ENCODE results near the gene LENG8. TPM values are rescaled to one million over a fixed set of nuclear protein-coding genes. Genes with fewer than 3 reads are reported as not detected.
A peak's percentile ranks its signal among the peaks of the same experiment; 100 is the strongest.

The LENG8 gene
- total RNA-seq, 2 donors from 2014 or later: 139 to 171 TPM

DNA sequence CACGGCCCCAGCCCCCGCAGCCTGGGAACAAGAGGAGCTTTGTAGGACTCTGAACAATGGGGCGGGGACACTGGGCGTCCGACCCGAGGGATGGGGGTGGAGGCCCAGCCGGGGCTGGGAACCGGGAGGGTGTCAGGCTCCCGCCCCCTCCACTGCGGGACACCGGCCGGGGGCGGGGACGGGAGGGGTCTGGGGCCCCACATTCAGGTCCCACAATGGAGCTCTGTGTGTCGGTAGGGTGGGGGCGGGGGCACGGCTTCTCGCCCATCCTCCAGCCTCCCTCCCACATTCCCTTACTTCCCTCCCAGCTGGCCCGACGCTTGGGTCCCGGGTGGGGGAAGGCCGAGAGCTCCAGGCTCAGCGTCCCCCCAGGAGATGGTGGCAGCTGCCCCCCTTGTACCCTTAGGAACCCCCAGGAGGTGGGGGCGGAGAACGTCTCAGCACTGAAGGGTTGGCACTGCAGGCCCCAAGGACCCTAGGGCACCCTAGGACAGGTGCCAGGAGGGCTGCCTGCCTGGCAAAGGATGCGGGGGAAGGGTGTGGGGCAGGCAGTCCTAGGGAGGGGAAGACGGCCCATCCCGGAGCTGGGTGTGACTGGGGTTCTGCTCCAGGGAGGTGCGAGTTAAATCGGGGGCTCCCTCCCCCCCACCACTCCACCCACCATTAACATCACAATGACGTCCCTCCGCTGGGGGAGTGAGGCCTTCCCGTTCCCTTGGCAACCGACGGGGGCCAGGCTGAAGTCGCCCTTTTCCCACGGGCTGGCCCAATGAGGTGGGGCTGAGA, 28.4 kb upstream of the LENG8 start:
- no peak overlapping the region for H3K27ac Mint-ChIP-seq
- peaks cover 10% of the 10 kb centered on the region for H3K4me1 Mint-ChIP-seq
- H3K36me3 Mint-ChIP-seq (ENCODE audit: low read depth): no peaks in the 10 kb centered on the region
- H3K27me3 Mint-ChIP-seq (ENCODE audit: insufficient read depth): peaks cover 90% of the 10 kb centered on the region
- H3K27ac ChIP-seq (ENCODE audit: low read depth, low read length): peak overlapping the region; percentile 97
- WGBS, 2 experiments (ENCODE audit: insufficient coverage in 1 of 2, insufficient read length in 1 of 2): 15% methylated on average over 33 of the region's 37 CpGs; no CpG with 5 or more reads in 1 of the 2 experiments
- H3K9me3 ChIP-seq (ENCODE audit: control insufficient read depth, low read length): no peaks in the 10 kb centered on the region
- no peaks in the 10 kb centered on the region for H3K36me3 ChIP-seq (ENCODE audit: control insufficient read depth, insufficient read depth, low read length)
- H3K4me1 ChIP-seq (ENCODE audit: control insufficient read depth, insufficient read depth, low read length): no peaks in the 10 kb centered on the region
- no peak overlapping the region for H3K4me3 Mint-ChIP-seq
- TF ChIP-seq, protein P1, sequence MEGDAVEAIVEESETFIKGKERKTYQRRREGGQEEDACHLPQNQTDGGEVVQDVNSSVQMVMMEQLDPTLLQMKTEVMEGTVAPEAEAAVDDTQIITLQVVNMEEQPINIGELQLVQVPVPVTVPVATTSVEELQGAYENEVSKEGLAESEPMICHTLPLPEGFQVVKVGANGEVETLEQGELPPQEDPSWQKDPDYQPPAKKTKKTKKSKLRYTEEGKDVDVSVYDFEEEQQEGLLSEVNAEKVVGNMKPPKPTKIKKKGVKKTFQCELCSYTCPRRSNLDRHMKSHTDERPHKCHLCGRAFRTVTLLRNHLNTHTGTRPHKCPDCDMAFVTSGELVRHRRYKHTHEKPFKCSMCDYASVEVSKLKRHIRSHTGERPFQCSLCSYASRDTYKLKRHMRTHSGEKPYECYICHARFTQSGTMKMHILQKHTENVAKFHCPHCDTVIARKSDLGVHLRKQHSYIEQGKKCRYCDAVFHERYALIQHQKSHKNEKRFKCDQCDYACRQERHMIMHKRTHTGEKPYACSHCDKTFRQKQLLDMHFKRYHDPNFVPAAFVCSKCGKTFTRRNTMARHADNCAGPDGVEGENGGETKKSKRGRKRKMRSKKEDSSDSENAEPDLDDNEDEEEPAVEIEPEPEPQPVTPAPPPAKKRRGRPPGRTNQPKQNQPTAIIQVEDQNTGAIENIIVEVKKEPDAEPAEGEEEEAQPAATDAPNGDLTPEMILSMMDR (conservative IDR thresholded peaks at IDR 0.05): no peak
- H3K9ac ChIP-seq (ENCODE audit: extremely low read depth, low read length, poor library complexity, severe bottlenecking): no peak overlapping the region
- no peaks in the 10 kb centered on the region for H3K9me3 Mint-ChIP-seq
- H3K27me3 ChIP-seq (ENCODE audit: control insufficient read depth, insufficient read depth, low read length, poor library complexity, severe bottlenecking): peaks cover 49% of the 10 kb centered on the region
- no peak overlapping the region for H3K4me3 ChIP-seq (ENCODE audit: low read length)
- DNase-seq: peak; percentile 88

DNA sequence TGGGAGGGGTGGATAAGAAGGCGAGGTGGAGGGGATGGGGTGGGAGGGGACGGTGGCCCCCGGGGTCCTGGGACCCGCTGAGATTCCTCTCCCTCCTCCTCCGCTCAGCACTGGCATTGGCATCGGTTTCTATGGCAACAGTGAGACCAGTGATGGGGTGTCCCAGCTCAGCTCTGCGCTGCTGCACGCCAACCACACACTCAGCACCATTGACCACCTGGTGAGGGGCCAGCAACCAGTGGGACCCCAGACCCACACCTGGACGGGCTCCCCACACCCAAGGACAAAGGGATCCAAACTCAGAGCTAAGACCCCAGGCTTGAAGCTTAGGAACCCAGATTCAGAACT, 27.9 kb upstream of the LENG8 start:
- Mint-ChIP-seq H3K9me3 (no peaks in the 10 kb centered on the region), H3K27me3 (ENCODE audit: insufficient read depth) (peaks cover 90% of the 10 kb centered on the region), H3K36me3 (ENCODE audit: low read depth) (no peaks in the 10 kb centered on the region), H3K27ac (no peak overlapping the region), H3K4me1 (peaks cover 7% of the 10 kb centered on the region), H3K4me3 (no peak overlapping the region)
- DNase-seq: no peak
- H3K27ac ChIP-seq (ENCODE audit: low read depth, low read length): peak overlapping the region; percentile 97
- no peaks in the 10 kb centered on the region for H3K36me3 ChIP-seq (ENCODE audit: control insufficient read depth, insufficient read depth, low read length)
- no peaks in the 10 kb centered on the region for H3K4me1 ChIP-seq (ENCODE audit: control insufficient read depth, insufficient read depth, low read length)
- peaks cover 47% of the 10 kb centered on the region for H3K27me3 ChIP-seq (ENCODE audit: control insufficient read depth, insufficient read depth, low read length, poor library complexity, severe bottlenecking)
- no peak overlapping the region for H3K9ac ChIP-seq (ENCODE audit: extremely low read depth, low read length, poor library complexity, severe bottlenecking)
- no peak overlapping the region for H3K4me3 ChIP-seq (ENCODE audit: low read length)
- no peaks in the 10 kb centered on the region for H3K9me3 ChIP-seq (ENCODE audit: control insufficient read depth, low read length)
- 54 to 75% methylated on average over 2 to 9 of the region's 9 CpGs for whole genome bisulfite sequencing, 2 experiments (ENCODE audit: insufficient coverage in 1 of 2, insufficient read length in 1 of 2)
- TF ChIP-seq, protein P1 (conservative IDR thresholded peaks at IDR 0.05): no peak

DNA sequence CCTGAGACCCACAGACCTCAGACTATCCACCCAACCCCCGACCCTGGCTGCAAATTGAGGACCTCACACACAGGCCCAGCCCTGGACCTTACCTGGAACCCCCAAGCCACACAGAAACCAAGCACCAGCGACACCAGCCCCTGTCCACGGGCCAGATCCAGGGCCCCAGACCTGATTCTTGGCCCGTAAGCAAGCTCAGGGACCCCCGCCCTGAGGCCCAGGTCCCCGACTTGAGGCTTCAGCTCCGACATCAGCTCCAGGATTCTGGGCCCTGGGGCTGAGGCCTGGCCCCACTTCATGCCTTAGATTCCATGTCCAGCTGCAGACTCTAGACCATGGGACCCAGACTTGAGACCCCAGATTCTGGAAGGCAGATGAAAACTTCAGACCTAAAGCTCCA, 27.5 kb upstream of the LENG8 start:
- no peak overlapping the region for H3K27ac Mint-ChIP-seq
- TF ChIP-seq, protein P1 (conservative IDR thresholded peaks at IDR 0.05): no peak
- H3K4me1 Mint-ChIP-seq: peaks cover 7% of the 10 kb centered on the region
- H3K9me3 ChIP-seq (ENCODE audit: control insufficient read depth, low read length): no peaks in the 10 kb centered on the region
- H3K27me3 Mint-ChIP-seq (ENCODE audit: insufficient read depth): peaks cover 90% of the 10 kb centered on the region
- no peak overlapping the region for H3K4me3 ChIP-seq (ENCODE audit: low read length)
- no peaks in the 10 kb centered on the region for H3K36me3 Mint-ChIP-seq (ENCODE audit: low read depth)
- DNase-seq: no peak
- no peaks in the 10 kb centered on the region for H3K9me3 Mint-ChIP-seq
- peak overlapping the region; percentile 97 for H3K27ac ChIP-seq (ENCODE audit: low read depth, low read length)
- H3K27me3 ChIP-seq (ENCODE audit: control insufficient read depth, insufficient read depth, low read length, poor library complexity, severe bottlenecking): peaks cover 47% of the 10 kb centered on the region
- no peak overlapping the region for H3K9ac ChIP-seq (ENCODE audit: extremely low read depth, low read length, poor library complexity, severe bottlenecking)
- no peaks in the 10 kb centered on the region for H3K4me1 ChIP-seq (ENCODE audit: control insufficient read depth, insufficient read depth, low read length)
- 80 to 86% methylated on average over 6 to 7 of the region's 7 CpGs for WGBS, 2 experiments (ENCODE audit: insufficient coverage in 1 of 2, insufficient read length in 1 of 2)
- H3K36me3 ChIP-seq (ENCODE audit: control insufficient read depth, insufficient read depth, low read length): no peaks in the 10 kb centered on the region
- no peak overlapping the region for H3K4me3 Mint-ChIP-seq
